Smooth muscle cell (in vitro differentiated cells): Measurements from ENCODE around the gene RNF20. TPM values are rescaled to one million over a fixed set of nuclear protein-coding genes. Genes with fewer than 3 reads are reported as not detected.

Experiments used
- DNase-seq: peaks from one replicate; lab custom pipeline; 2025; ENCODE audit not compliant: unreplicated experiment; lab: John Stamatoyannopoulos, UW
- H2AFZ ChIP-seq: fragments of 200-600 bp; sonication (generic); 2 replicates; pipeline ENCODE4 v1.6.0; 2016; ENCODE audit warnings: antibody characterized with exemption, low read depth, mild to moderate bottlenecking
- H3F3A ChIP-seq: fragments of 200-600 bp; sonication (generic); 2 replicates; pipeline ENCODE4 v1.6.0; 2017; ENCODE audit warnings: antibody characterized with exemption, low read depth
- H3K27ac ChIP-seq: fragments of 200-600 bp; sonication (generic); 2 replicates; pipeline ENCODE4 v1.5.1; 2016; ENCODE audit warnings: low read depth, mild to moderate bottlenecking
- H3K27me3 ChIP-seq: fragments of 200-600 bp; sonication (generic); 2 replicates; pipeline ENCODE4 v1.6.1; 2016; ENCODE audit warnings: low read depth, mild to moderate bottlenecking
- H3K36me3 ChIP-seq: fragments of 200-600 bp; sonication (generic); 2 replicates; pipeline ENCODE4 v1.5.1; 2016; ENCODE audit warnings: low read depth
- H3K4me1 ChIP-seq: fragments of 200-600 bp; sonication (generic); 2 replicates; pipeline ENCODE4 v1.5.1; 2016; ENCODE audit warnings: low read depth
- H3K4me2 ChIP-seq: fragments of 200-600 bp; sonication (generic); 2 replicates; pipeline ENCODE4 v1.6.0; 2016; ENCODE audit warnings: mild to moderate bottlenecking
- H3K4me3 ChIP-seq: fragments of 200-600 bp; sonication (generic); 2 replicates; pipeline ENCODE4 v1.5.1; 2016; ENCODE audit warnings: mild to moderate bottlenecking
- H3K79me2 ChIP-seq: fragments of 200-600 bp; sonication (generic); 2 replicates; pipeline ENCODE4 v1.6.0; 2016; ENCODE audit warnings: low read depth, mild to moderate bottlenecking
- H3K9ac ChIP-seq: fragments of 200-600 bp; sonication (generic); 2 replicates; pipeline ENCODE4 v1.6.0; 2016; ENCODE audit warnings: low read depth
- H3K9me3 ChIP-seq: fragments of 200-600 bp; sonication (generic); replicated peaks from 2 replicates; pipeline ENCODE4 v1.5.1; 2016; ENCODE audit warnings: low read depth
- H4K20me1 ChIP-seq: fragments of 200-600 bp; sonication (generic); 2 replicates; pipeline ENCODE4 v1.6.0; 2016; ENCODE audit warnings: low read depth
- CTCF ChIP-seq: fragments of 200-600 bp; sonication (generic); IDR thresholded peaks from 2 replicates; pipeline ENCODE4 v1.5.1; 2017; ENCODE audit warnings: borderline replicate concordance, mild to moderate bottlenecking, antibody characterized with exemption; ENCODE audit not compliant: insufficient read depth, poor library complexity, severe bottlenecking
- WGBS: methylation state at CpG from one replicate; pipeline ENCODE4 v1.1.7; 2016; ENCODE audit warnings: low lambda C conversion rate; 5-methylcytosine and 5-hydroxymethylcytosine counted together
- polyA plus RNA-seq: library from polyadenylated mRNA; unstranded; fragments of >200 nt; fragmentation: Nextera tagmentation; extraction: Ambion mirVana; gene quantifications from 2 replicates; pipeline ENCODE4 v1.2.1, GENCODE V29; 2016
- total RNA-seq: library from RNA; depleted of rRNA; stranded (reverse); fragments of >200 nt; gene quantifications from 2 replicates; pipeline ENCODE4 v1.2.3, GENCODE V29; 2014

RNF20 gene
- total and polyA plus RNA-seq, 2 experiments from 2014 or later = 12.8 to 18.0 TPM

- Histone ChIP-seq H3F3A (no peaks in the 10 kb centered on the region), H3K27me3 (peaks cover 6% of the 10 kb centered on the region), H3K27ac (no peak overlapping the region), H3K9me3 (no peaks in the 10 kb centered on the region), H3K79me2 (no peaks in the 10 kb centered on the region), H3K36me3 (no peaks in the 10 kb centered on the region), H3K4me1 (no peaks in the 10 kb centered on the region), H3K4me3 (no peak overlapping the region), H3K4me2 (no peak overlapping the region), H3K9ac (no peak overlapping the region), H2AFZ (no peak overlapping the region), H4K20me1 (no peaks in the 10 kb centered on the region)
- DNase-seq = no peak
- 86% methylated on average over 3 of the region's 3 CpGs for WGBS
- TF ChIP-seq CTCF = no peak
These were observed 57.2 kb downstream of the RNF20 start for GRCh38 chr9:101590901-101591300.

- H3K9ac ChIP-seq = no peak overlapping the region
- H3K79me2 ChIP-seq = no peaks in the 10 kb centered on the region
- H3F3A ChIP-seq = no peaks in the 10 kb centered on the region
- H4K20me1 ChIP-seq = no peaks in the 10 kb centered on the region
- DNase-seq = no peak
- no peak overlapping the region for H3K4me3 ChIP-seq
- H3K36me3 ChIP-seq = no peaks in the 10 kb centered on the region
- H3K9me3 ChIP-seq = no peaks in the 10 kb centered on the region
- H3K27me3 ChIP-seq = peaks cover 7% of the 10 kb centered on the region
- H3K4me2 ChIP-seq = no peak overlapping the region
- H3K4me1 ChIP-seq = no peaks in the 10 kb centered on the region
- TF ChIP-seq CTCF = no peak
- no peak overlapping the region for H2AFZ ChIP-seq
- no peak overlapping the region for H3K27ac ChIP-seq
These were observed 58.3 kb downstream of the RNF20 start for GRCh38 chr9:101591787-101592446.

GRCh38 chr9:101592788-101593187, 59.1 kb downstream of the RNF20 start:
- no peak for TF ChIP-seq CTCF
- no peak for DNase-seq
- H3K4me1 ChIP-seq = no peaks in the 10 kb centered on the region
- H3F3A ChIP-seq = no peaks in the 10 kb centered on the region
- H3K9ac ChIP-seq = no peak overlapping the region
- no peak overlapping the region for H3K4me3 ChIP-seq
- no peaks in the 10 kb centered on the region for H4K20me1 ChIP-seq
- H3K27me3 ChIP-seq = peaks cover 7% of the 10 kb centered on the region
- no peaks in the 10 kb centered on the region for H3K79me2 ChIP-seq
- H3K27ac ChIP-seq = no peak overlapping the region
- H2AFZ ChIP-seq = no peak overlapping the region
- H3K4me2 ChIP-seq = no peak overlapping the region
- no peaks in the 10 kb centered on the region for H3K9me3 ChIP-seq
- H3K36me3 ChIP-seq = no peaks in the 10 kb centered on the region

GRCh38 chr9:101593345-101593744, 59.7 kb downstream of the RNF20 start:
- no peak overlapping the region for H3K9ac ChIP-seq
- H3K4me2 ChIP-seq = no peak overlapping the region
- no peak overlapping the region for H3K27ac ChIP-seq
- no peaks in the 10 kb centered on the region for H3K36me3 ChIP-seq
- H3K27me3 ChIP-seq = peaks cover 7% of the 10 kb centered on the region
- no peaks in the 10 kb centered on the region for H3K4me1 ChIP-seq
- H3K79me2 ChIP-seq = no peaks in the 10 kb centered on the region
- no peaks in the 10 kb centered on the region for H3F3A ChIP-seq
- H3K9me3 ChIP-seq = no peaks in the 10 kb centered on the region
- DNase-seq = no peak
- TF ChIP-seq CTCF = no peak
- H4K20me1 ChIP-seq = no peaks in the 10 kb centered on the region
- H3K4me3 ChIP-seq = no peak overlapping the region
- H2AFZ ChIP-seq = no peak overlapping the region
- 65% methylated on average over 2 of the region's 2 CpGs for WGBS
